H9 (cell line): ENCODE results near the gene FBXL7. TPM values are rescaled to one million over a fixed set of nuclear protein-coding genes. Genes with fewer than 3 reads are reported as not detected.

Experiments
- DNase-seq: peaks from one replicate; pipeline ENCODE4 v3.0.0-alpha.2; 2017
- H2AFZ ChIP-seq: one replicate; pipeline ENCODE4 v1.6.1; 2013; ENCODE audit warnings: mild to moderate bottlenecking, low read length, control low read depth, moderate library complexity
- H2AK5ac ChIP-seq: 2 replicates; pipeline ENCODE4 v1.6.1; 2013; ENCODE audit warnings: low read length, control low read depth, mixed read lengths; ENCODE audit not compliant: insufficient read length
- H2BK120ac ChIP-seq: one replicate; pipeline ENCODE4 v1.6.1; 2013; ENCODE audit warnings: low read depth, mild to moderate bottlenecking, low read length, control low read depth, inconsistent platforms; ENCODE audit not compliant: poor library complexity, severe bottlenecking
- H2BK12ac ChIP-seq: 2 replicates; pipeline ENCODE4 v1.6.1; 2013; ENCODE audit warnings: low read length, control low read depth, mixed read lengths, low read depth; ENCODE audit not compliant: insufficient read length
- H2BK15ac ChIP-seq: 2 replicates; pipeline ENCODE4 v1.6.1; 2013; ENCODE audit warnings: low read depth, low read length, control low read depth
- H2BK20ac ChIP-seq: one replicate; pipeline ENCODE4 v1.6.1; 2013; ENCODE audit warnings: low read depth, mild to moderate bottlenecking, low read length, control low read depth, inconsistent platforms; ENCODE audit not compliant: poor library complexity, severe bottlenecking
- H2BK5ac ChIP-seq: 2 replicates; pipeline ENCODE4 v1.6.1; 2013; ENCODE audit warnings: low read length, control low read depth, mixed read lengths; ENCODE audit not compliant: insufficient read length
- H3K14ac ChIP-seq: 2 replicates; pipeline ENCODE4 v1.6.1; 2013; ENCODE audit warnings: low read length, control low read depth; ENCODE audit not compliant: insufficient read depth
- H3K18ac ChIP-seq: 2 replicates; pipeline ENCODE4 v1.6.1; 2013; ENCODE audit warnings: low read depth, mild to moderate bottlenecking, mixed read lengths, low read length, control low read depth; ENCODE audit not compliant: insufficient read length
- H3K23ac ChIP-seq: 2 replicates; pipeline ENCODE4 v1.6.1; 2013; ENCODE audit warnings: low read length, control low read depth, mixed read lengths, low read depth; ENCODE audit not compliant: insufficient read length
- H3K23me2 ChIP-seq: 2 replicates; pipeline ENCODE4 v1.6.1; 2013; ENCODE audit warnings: low read depth, mild to moderate bottlenecking, mixed read lengths, low read length, control low read depth; ENCODE audit not compliant: insufficient read length, poor library complexity, severe bottlenecking
- H3K27ac ChIP-seq: 2 replicates; pipeline ENCODE4 v1.5.1; 2013; ENCODE audit warnings: low read length, control low read depth, mixed read lengths, low read depth; ENCODE audit not compliant: insufficient read length
- H3K27me3 ChIP-seq: 2 replicates; pipeline ENCODE4 v1.6.1; 2013; ENCODE audit warnings: low read length, control low read depth, inconsistent platforms; ENCODE audit not compliant: insufficient read depth
- H3K4ac ChIP-seq: 2 replicates; pipeline ENCODE4 v1.6.1; 2013; ENCODE audit warnings: low read depth, mild to moderate bottlenecking, control low read depth, inconsistent platforms, low read length, moderate library complexity
- H3K4me1 ChIP-seq: 2 replicates; pipeline ENCODE4 v1.6.1; 2013; ENCODE audit warnings: low read length, control low read depth, inconsistent platforms; ENCODE audit not compliant: insufficient read depth
- H3K4me2 ChIP-seq: 2 replicates; pipeline ENCODE4 v1.6.1; 2013; ENCODE audit warnings: low read length, control low read depth, mixed read lengths; ENCODE audit not compliant: insufficient read length, insufficient read depth
- H3K56ac ChIP-seq: 2 replicates; pipeline ENCODE4 v1.6.1; 2013; ENCODE audit warnings: low read depth, mild to moderate bottlenecking, mixed read lengths, low read length, control low read depth; ENCODE audit not compliant: insufficient read length
- H3K79me1 ChIP-seq: 2 replicates; pipeline ENCODE4 v1.6.1; 2013; ENCODE audit warnings: low read depth, mild to moderate bottlenecking, moderate library complexity, low read length, control low read depth, inconsistent platforms; ENCODE audit not compliant: insufficient read depth, poor library complexity, severe bottlenecking
- H3K79me2 ChIP-seq: 2 replicates; pipeline ENCODE4 v1.6.1; 2013; ENCODE audit warnings: low read length, control low read depth, inconsistent platforms; ENCODE audit not compliant: insufficient read depth
- H3K9ac ChIP-seq: 2 replicates; pipeline ENCODE4 v1.6.1; 2013; ENCODE audit warnings: low read length, control low read depth, mixed read lengths; ENCODE audit not compliant: insufficient read length; ENCODE audit errors: extremely low read depth
- H3K9me3 ChIP-seq: one replicate; pipeline ENCODE4 v1.6.1; 2013; ENCODE audit warnings: low read depth, low read length, inconsistent platforms; ENCODE audit not compliant: control insufficient read depth
- H3T11ph ChIP-seq: one replicate; pipeline ENCODE4 v1.6.1; 2013; ENCODE audit warnings: mild to moderate bottlenecking, low read length, control low read depth, inconsistent platforms
- H4K20me1 ChIP-seq: one replicate; pipeline ENCODE4 v1.6.1; 2013; ENCODE audit not compliant: control insufficient read depth, insufficient read length, insufficient read depth
- H4K5ac ChIP-seq: 2 replicates; pipeline ENCODE4 v1.6.1; 2013; ENCODE audit warnings: low read depth, mild to moderate bottlenecking, mixed read lengths, low read length, control low read depth; ENCODE audit not compliant: insufficient read length
- H4K8ac ChIP-seq: replicated peaks from 2 replicates; pipeline ENCODE4 v1.6.1; 2013; ENCODE audit warnings: low read length, control low read depth, mixed read lengths, low read depth; ENCODE audit not compliant: insufficient read length
- H4K91ac ChIP-seq: 2 replicates; pipeline ENCODE4 v1.6.1; 2013; ENCODE audit warnings: low read depth, mild to moderate bottlenecking, moderate library complexity, mixed read lengths, low read length, control low read depth; ENCODE audit not compliant: insufficient read length
- H3K27ac Mint-ChIP-seq, 3 experiments: 2 replicates in 2 of 3; 3 replicates in 1 of 3; pipeline ENCODE4 v1.8.0; 2020 to 2021; ENCODE audit warnings: mixed read lengths in 3 of 3, mild to moderate bottlenecking in 1 of 3, moderate library complexity in 1 of 3
- H3K27me3 Mint-ChIP-seq: 2 replicates; pipeline ENCODE4 v1.8.0; 2021; ENCODE audit warnings: low read depth, mild to moderate bottlenecking, moderate library complexity, mixed read lengths
- H3K36me3 Mint-ChIP-seq, 3 experiments: 2 replicates in 2 of 3; 3 replicates in 1 of 3; pipeline ENCODE4 v1.8.0; 2020 to 2021; ENCODE audit warnings: low read depth in 3 of 3, mixed read lengths in 3 of 3; ENCODE audit not compliant: insufficient read depth in 1 of 3
- H3K4me1 Mint-ChIP-seq, 2 experiments: 2 replicates each; pipeline ENCODE4 v1.8.0; 2020; ENCODE audit warnings: mixed read lengths in 2 of 2
- H3K4me3 Mint-ChIP-seq, 2 experiments: 2 replicates in 1 of 2; 3 replicates in 1 of 2; pipeline ENCODE4 v1.8.0; 2020 to 2021; ENCODE audit warnings: mild to moderate bottlenecking in 2 of 2, mixed read lengths in 2 of 2, moderate library complexity in 1 of 2
- H3K9me3 Mint-ChIP-seq, 2 experiments: 2 replicates in 1 of 2; 3 replicates in 1 of 2; pipeline ENCODE4 v1.8.0; 2020; ENCODE audit warnings: mild to moderate bottlenecking in 2 of 2, mixed read lengths in 2 of 2, moderate library complexity in 1 of 2
- WGBS: extraction: QIAGEN DNeasy Blood & Tissue Kit; methylation state at CpG from one replicate; pipeline ENCODE4 v1.1.7; 2013; ENCODE audit warnings: missing lambda C conversion rate, low lambda C conversion rate, mixed read lengths; ENCODE audit not compliant: insufficient read length; ENCODE audit errors: extremely low coverage; 5-methylcytosine and 5-hydroxymethylcytosine counted together
- total RNA-seq: library from RNA; stranded (reverse); gene quantifications from 2 replicates; pipeline ENCODE4 v1.2.1, GENCODE V29; 2021
- TF ChIP-seq, protein P1 (sequence below): fragments of 200-600 bp; sonication (generic); conservative IDR thresholded peaks from 3 replicates; pipeline ENCODE4 v1.8.0; 2021; ENCODE audit warnings: antibody characterized with exemption, mild to moderate bottlenecking

Gene FBXL7
- total RNA-seq, 1 experiment from 2014 or later: 14.6 TPM

DNA sequence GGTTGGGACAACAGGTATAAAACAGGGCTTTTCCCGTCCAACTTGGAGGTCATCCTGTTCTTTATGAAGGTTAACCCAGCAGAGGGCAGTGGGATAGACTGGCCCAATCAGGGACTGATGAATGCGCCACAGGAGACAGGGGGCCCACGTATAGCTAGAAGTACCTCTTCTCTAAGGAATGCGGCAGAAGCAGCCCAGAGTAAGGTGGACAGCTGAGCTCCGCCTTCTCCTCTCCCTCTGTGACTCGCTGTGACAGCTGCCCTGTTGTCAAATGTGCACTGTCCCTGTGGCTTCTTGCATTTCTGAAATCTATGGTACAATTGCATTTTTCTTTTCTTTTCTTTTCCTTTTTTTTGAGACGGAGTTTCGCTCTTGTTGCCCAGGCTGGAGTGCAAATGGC is 306.6 kb downstream of the FBXL7 start:
- Histone ChIP-seq H3K4ac (no peak overlapping the region), H2BK20ac (no peak overlapping the region), H3K79me2 (no peaks in the 10 kb centered on the region; the same call in 1 of the 2 replicates), H3K4me2 (no peak overlapping the region), H3K9ac (no peak overlapping the region), H4K20me1 (no peaks in the 10 kb centered on the region), H2BK15ac (no peak overlapping the region), H4K8ac (no peak overlapping the region), H2AFZ (no peak overlapping the region), H3K27ac (no peak overlapping the region), H4K91ac (no peak overlapping the region), H3K18ac (no peak overlapping the region), H3K4me1 (no peaks in the 10 kb centered on the region), H2AK5ac (no peak overlapping the region), H2BK120ac (no peak overlapping the region), H2BK12ac (no peak overlapping the region), H4K5ac (no peak overlapping the region), H3K27me3 (no peaks in the 10 kb centered on the region), H3K14ac (no peak overlapping the region), H2BK5ac (no peak overlapping the region), H3K56ac (no peak overlapping the region), H3K23me2 (no peaks in the 10 kb centered on the region), H3K23ac (no peak overlapping the region), H3T11ph (no peak overlapping the region), H3K9me3 (peaks cover 17% of the 10 kb centered on the region), H3K79me1 (no peaks in the 10 kb centered on the region)
- peaks cover 25 to 41% (median 30%) of the 10 kb centered on the region in 3 experiments for H3K36me3 Mint-ChIP-seq
- no peak for DNase-seq
- H3K4me3 Mint-ChIP-seq: no peak overlapping the region
- H3K4me1 Mint-ChIP-seq: peaks cover 10% of the 10 kb centered on the region in 2 experiments
- H3K9me3 Mint-ChIP-seq: peaks cover 29 to 37% of the 10 kb centered on the region in 2 experiments
- TF ChIP-seq, protein P1, sequence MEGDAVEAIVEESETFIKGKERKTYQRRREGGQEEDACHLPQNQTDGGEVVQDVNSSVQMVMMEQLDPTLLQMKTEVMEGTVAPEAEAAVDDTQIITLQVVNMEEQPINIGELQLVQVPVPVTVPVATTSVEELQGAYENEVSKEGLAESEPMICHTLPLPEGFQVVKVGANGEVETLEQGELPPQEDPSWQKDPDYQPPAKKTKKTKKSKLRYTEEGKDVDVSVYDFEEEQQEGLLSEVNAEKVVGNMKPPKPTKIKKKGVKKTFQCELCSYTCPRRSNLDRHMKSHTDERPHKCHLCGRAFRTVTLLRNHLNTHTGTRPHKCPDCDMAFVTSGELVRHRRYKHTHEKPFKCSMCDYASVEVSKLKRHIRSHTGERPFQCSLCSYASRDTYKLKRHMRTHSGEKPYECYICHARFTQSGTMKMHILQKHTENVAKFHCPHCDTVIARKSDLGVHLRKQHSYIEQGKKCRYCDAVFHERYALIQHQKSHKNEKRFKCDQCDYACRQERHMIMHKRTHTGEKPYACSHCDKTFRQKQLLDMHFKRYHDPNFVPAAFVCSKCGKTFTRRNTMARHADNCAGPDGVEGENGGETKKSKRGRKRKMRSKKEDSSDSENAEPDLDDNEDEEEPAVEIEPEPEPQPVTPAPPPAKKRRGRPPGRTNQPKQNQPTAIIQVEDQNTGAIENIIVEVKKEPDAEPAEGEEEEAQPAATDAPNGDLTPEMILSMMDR: no peak
- no peaks in the 10 kb centered on the region for H3K27me3 Mint-ChIP-seq
- no peak overlapping the region; a peak in 1 of 7 replicates for H3K27ac Mint-ChIP-seq
- WGBS: no CpG with 5 or more reads among the region's 8 CpGs
